Endodermal cell (in vitro differentiated cells): ENCODE data around the gene CTBP1. TPM values are rescaled to one million over a fixed set of nuclear protein-coding genes. Genes with fewer than 3 reads are reported as not detected.

Experiments used
- DNase-seq: peaks from one replicate; pipeline ENCODE4 v3.0.0-alpha.2; 2017
- H3K27ac ChIP-seq: 2 replicates; pipeline ENCODE4 v1.5.1; 2013; ENCODE audit warnings: mild to moderate bottlenecking, low read depth, low read length, moderate library complexity
- H3K27me3 ChIP-seq: 2 replicates; pipeline ENCODE4 v1.6.1; 2013; ENCODE audit warnings: mild to moderate bottlenecking, low read length, moderate library complexity; ENCODE audit not compliant: insufficient read depth, control insufficient read depth, poor library complexity, severe bottlenecking
- H3K36me3 ChIP-seq: 2 replicates; pipeline ENCODE4 v1.7.0; 2013; ENCODE audit warnings: mild to moderate bottlenecking, low read length, moderate library complexity; ENCODE audit not compliant: control insufficient read depth, insufficient read depth
- H3K4me1 ChIP-seq: one replicate; pipeline ENCODE4 v1.7.0; 2013; ENCODE audit warnings: low read length; ENCODE audit not compliant: control insufficient read depth, insufficient read depth
- H3K4me3 ChIP-seq: 2 replicates; pipeline ENCODE4 v1.5.1; 2013; ENCODE audit warnings: mild to moderate bottlenecking, low read length, moderate library complexity
- H3K9ac ChIP-seq: 2 replicates; pipeline ENCODE4 v1.6.1; 2013; ENCODE audit warnings: mild to moderate bottlenecking, low read length, moderate library complexity; ENCODE audit not compliant: poor library complexity, severe bottlenecking; ENCODE audit errors: extremely low read depth
- H3K9me3 ChIP-seq: 2 replicates; pipeline ENCODE4 v1.6.1; 2013; ENCODE audit warnings: mild to moderate bottlenecking, low read length, moderate library complexity; ENCODE audit not compliant: control insufficient read depth
- H3K27ac Mint-ChIP-seq: 2 replicates; pipeline ENCODE4 v1.8.0; 2020; ENCODE audit warnings: mixed read lengths
- H3K27me3 Mint-ChIP-seq: 2 replicates; pipeline ENCODE4 v1.8.0; 2021; ENCODE audit warnings: mild to moderate bottlenecking, mixed read lengths; ENCODE audit not compliant: insufficient read depth
- H3K36me3 Mint-ChIP-seq: 2 replicates; pipeline ENCODE4 v1.8.0; 2020; ENCODE audit warnings: low read depth, mixed read lengths
- H3K4me1 Mint-ChIP-seq: 2 replicates; pipeline ENCODE4 v1.8.0; 2020; ENCODE audit warnings: mixed read lengths
- H3K4me3 Mint-ChIP-seq: 2 replicates; pipeline ENCODE4 v1.8.0; 2020; ENCODE audit warnings: mild to moderate bottlenecking, moderate library complexity, mixed read lengths
- H3K9me3 Mint-ChIP-seq: 2 replicates; pipeline ENCODE4 v1.8.0; 2020; ENCODE audit warnings: mild to moderate bottlenecking, mixed read lengths
- CTCF ChIP-seq: fragments of 200-600 bp; sonication (generic); conservative IDR thresholded peaks from 2 replicates; pipeline ENCODE4 v1.5.0; 2021; ENCODE audit warnings: antibody characterized with exemption, mild to moderate bottlenecking
- WGBS, 2 experiments: methylation state at CpG; one replicate each; pipeline versions ENCODE4 v1.1.5 to v1.1.7; 2013; ENCODE audit warnings: missing lambda C conversion rate in 2 of 2, mixed read lengths in 1 of 2; ENCODE audit not compliant: insufficient coverage in 1 of 2, insufficient read length in 1 of 2; 5-methylcytosine and 5-hydroxymethylcytosine counted together
- total RNA-seq, 2 donors: library from RNA; stranded (reverse); fragmentation: NEBNext Ultra II Directional in 1 of 2; extraction: Animal tissue kit (Norgen Biotek cat#: 25700) in 1 of 2; gene quantifications; 2 replicates in 1 of 2; 3 replicates in 1 of 2; pipeline ENCODE4 v1.2.1, GENCODE V29; 2021

CTBP1 gene
- total RNA-seq, 2 donors from 2014 or later, result 181 to 189 TPM

DNA sequence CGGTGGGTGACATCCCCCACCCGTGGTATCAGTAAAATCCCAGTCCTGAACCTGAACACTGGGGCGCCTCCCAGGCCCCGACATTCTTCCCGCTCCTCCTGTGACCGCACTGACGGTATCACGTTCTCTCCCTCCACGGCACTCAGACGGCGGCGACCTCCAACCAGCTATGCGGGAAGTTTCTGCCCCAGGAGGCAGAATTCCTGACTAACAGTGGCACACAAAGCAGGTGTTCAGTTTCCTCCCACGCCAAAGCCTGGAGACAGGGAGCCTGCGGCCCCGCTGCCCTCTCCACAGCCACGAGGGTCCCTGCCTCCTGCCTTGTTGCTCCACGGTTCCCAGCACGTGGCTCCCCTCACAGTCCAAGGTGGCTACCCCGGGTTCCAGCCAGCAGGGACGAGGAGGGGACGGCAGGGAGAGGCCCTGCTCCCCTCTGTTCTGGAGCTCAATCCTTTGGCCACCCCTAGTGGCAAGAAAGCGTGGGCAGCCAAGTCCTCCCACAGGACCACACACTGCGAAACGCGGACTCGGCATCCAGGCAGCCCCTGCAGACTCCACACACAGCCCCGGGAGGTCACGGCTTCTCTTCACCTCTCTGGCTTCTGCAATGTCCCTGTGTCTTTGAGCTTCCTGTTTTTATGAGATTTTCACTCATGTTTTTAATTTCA lies 15.2 kb downstream of the CTBP1 start:
- H3K27ac Mint-ChIP-seq, result peak overlapping the region; percentile 58
- Histone ChIP-seq H3K27ac (peak overlapping the region; percentile 84), H3K36me3 (peaks cover 67% of the 10 kb centered on the region), H3K9ac (no peak overlapping the region), H3K4me1 (no peaks in the 10 kb centered on the region), H3K27me3 (no peaks in the 10 kb centered on the region), H3K4me3 (no peak overlapping the region), H3K9me3 (no peaks in the 10 kb centered on the region)
- no peaks in the 10 kb centered on the region for H3K27me3 Mint-ChIP-seq
- no peak for DNase-seq
- peaks cover 64% of the 10 kb centered on the region for H3K36me3 Mint-ChIP-seq
- no peaks in the 10 kb centered on the region for H3K4me1 Mint-ChIP-seq
- TF ChIP-seq CTCF, result peak; percentile 14
- no peak overlapping the region for H3K4me3 Mint-ChIP-seq
- WGBS, 2 experiments, result 90 to 92% methylated on average over 22 to 29 of the region's 29 CpGs
- no peaks in the 10 kb centered on the region for H3K9me3 Mint-ChIP-seq

GRCh38 chr4:1232661-1233621 lies 16.0 kb downstream of the CTBP1 start:
- no peaks in the 10 kb centered on the region for H3K4me1 Mint-ChIP-seq
- no peaks in the 10 kb centered on the region for H3K9me3 ChIP-seq
- H3K9ac ChIP-seq, result no peak overlapping the region
- H3K27me3 ChIP-seq, result no peaks in the 10 kb centered on the region
- H3K36me3 Mint-ChIP-seq, result peaks cover 58% of the 10 kb centered on the region
- peaks cover 67% of the 10 kb centered on the region for H3K36me3 ChIP-seq
- H3K4me3 ChIP-seq, result no peak overlapping the region
- H3K27me3 Mint-ChIP-seq, result no peaks in the 10 kb centered on the region
- H3K4me1 ChIP-seq, result no peaks in the 10 kb centered on the region
- H3K27ac Mint-ChIP-seq, result peak overlapping the region; percentile 58
- no peak overlapping the region for H3K4me3 Mint-ChIP-seq
- no peak for TF ChIP-seq CTCF
- H3K27ac ChIP-seq, result peak overlapping the region; percentile 84
- 92 to 94% methylated on average over 31 to 32 of the region's 32 CpGs for WGBS, 2 experiments
- no peak for DNase-seq
- H3K9me3 Mint-ChIP-seq, result no peaks in the 10 kb centered on the region

DNA sequence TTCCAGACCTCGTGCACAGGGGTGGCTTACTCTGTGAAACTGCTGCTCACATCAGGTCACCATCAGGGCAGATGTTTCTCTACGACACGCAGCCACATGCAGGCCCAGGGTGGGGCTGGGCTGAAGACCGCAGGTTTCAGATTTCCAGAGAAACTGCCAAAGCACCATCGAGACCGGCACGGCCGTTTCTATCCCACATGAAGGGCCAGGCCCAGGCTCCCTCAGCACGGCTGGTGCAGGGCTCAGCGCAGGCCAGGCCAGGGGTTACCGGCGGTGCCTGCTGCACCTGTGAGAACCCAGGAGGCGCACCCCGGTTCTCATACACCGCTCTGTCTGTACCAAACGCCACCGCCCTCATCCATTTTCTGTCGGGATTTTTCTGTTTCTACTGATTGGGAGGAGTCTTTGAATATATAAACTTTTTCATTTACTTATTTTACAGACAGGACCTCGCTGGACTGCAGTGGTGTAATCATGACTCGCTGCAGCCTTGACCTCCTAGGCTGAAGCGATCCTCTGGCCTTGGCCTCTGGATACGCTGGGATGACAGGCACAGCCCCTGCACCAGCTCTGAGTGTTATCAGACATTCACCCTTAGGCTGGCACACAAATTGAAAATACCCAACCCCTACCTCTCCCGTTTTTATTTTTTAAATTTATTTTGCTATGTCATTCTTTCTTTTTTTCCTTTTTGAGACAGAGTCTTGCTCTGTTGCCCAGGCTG lies 17.1 kb downstream of the CTBP1 start:
- Mint-ChIP-seq H3K4me3 (no peak overlapping the region), H3K36me3 (peaks cover 69% of the 10 kb centered on the region), H3K9me3 (no peaks in the 10 kb centered on the region), H3K4me1 (no peaks in the 10 kb centered on the region), H3K27ac (no peak overlapping the region), H3K27me3 (no peaks in the 10 kb centered on the region)
- no peak overlapping the region for H3K9ac ChIP-seq
- no peak overlapping the region for H3K4me3 ChIP-seq
- TF ChIP-seq CTCF, result no peak
- DNase-seq, result no peak
- H3K27ac ChIP-seq, result no peak overlapping the region
- H3K9me3 ChIP-seq, result no peaks in the 10 kb centered on the region
- no peaks in the 10 kb centered on the region for H3K27me3 ChIP-seq
- peaks cover 69% of the 10 kb centered on the region for H3K36me3 ChIP-seq
- WGBS, 2 experiments, result 94 to 99% methylated on average over 17 to 23 of the region's 23 CpGs
- no peaks in the 10 kb centered on the region for H3K4me1 ChIP-seq
